GM12892 (cell line): Measurements from ENCODE around the gene EXO1.

Experiments used
- DNase-seq: peaks from one replicate; pipeline ENCODE4 v3.0.0; 2011; ENCODE audit not compliant: insufficient read length
- FAIRE-seq: peaks from 2 replicates; lab custom pipeline; 2011; peaks lifted over from hg19 to GRCh38; lab: Jason Lieb, UNC
- POLR2A ChIP-seq: IDR thresholded peaks from 2 replicates; pipeline ENCODE4 v1.6.1; 2011; ENCODE audit warnings: low read depth, low read length, control low read depth
- POLR2AphosphoS5 ChIP-seq: IDR thresholded peaks from 2 replicates; pipeline ENCODE4 v1.6.1; 2011; ENCODE audit warnings: low read depth, low read length, control low read depth
- TAF1 ChIP-seq: IDR thresholded peaks from 2 replicates; pipeline ENCODE4 v1.6.1; 2011; ENCODE audit warnings: low read depth, mild to moderate bottlenecking, control low read depth, low read length, borderline replicate concordance

EXO1 gene

DNA sequence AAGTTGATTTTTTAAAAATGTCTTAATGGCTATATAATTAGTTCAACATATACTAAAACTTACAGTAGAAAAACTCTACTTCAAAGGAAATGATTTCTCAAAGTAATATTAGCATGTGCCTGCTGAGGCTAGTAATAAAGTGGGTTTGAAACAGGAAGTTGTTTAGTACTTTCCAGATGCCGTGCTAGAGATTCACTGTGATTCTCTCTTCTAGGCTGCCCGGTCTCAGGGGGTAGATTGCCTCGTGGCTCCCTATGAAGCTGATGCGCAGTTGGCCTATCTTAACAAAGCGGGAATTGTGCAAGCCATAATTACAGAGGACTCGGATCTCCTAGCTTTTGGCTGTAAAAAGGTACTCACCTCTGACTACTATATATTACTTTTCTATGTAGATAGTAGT is 9.1 kb downstream of the EXO1 start:
- no peak for FAIRE-seq
- TF ChIP-seq POLR2AphosphoS5 = no peak
- no peak for TF ChIP-seq TAF1
- TF ChIP-seq POLR2A = no peak
- DNase-seq = no peak

GRCh38 chr1:241860922-241861321 is 12.9 kb downstream of the EXO1 start:
- TF ChIP-seq POLR2AphosphoS5 (no peak), TAF1 (no peak), POLR2A (no peak)
- no peak for DNase-seq
- FAIRE-seq = no peak

DNA sequence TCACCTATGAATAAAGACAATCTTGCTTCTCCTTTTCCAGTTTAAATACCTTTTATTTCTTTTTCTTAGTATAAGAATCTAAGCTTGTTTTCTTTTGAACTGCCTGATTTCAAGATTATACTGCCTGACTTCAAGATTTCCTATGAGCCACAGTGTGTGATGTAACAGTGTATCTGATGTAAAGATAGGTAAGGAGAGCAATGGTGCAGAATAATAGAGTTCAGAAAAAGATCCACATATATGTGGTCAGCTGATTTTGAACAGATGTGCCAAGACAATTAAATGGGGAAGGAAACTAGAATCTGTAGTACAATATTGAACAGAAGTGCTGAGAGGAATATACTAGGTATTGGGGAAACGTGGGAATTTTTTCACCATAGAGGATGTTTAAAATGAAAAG is 21.0 kb downstream of the EXO1 start:
- no peak for TF ChIP-seq POLR2AphosphoS5
- no peak for TF ChIP-seq TAF1
- no peak for TF ChIP-seq POLR2A
- FAIRE-seq (no peak), DNase-seq (no peak)

GRCh38 chr1:241870336-241870735 is 22.3 kb downstream of the EXO1 start:
- FAIRE-seq (no peak), DNase-seq (no peak)
- no peak for TF ChIP-seq POLR2AphosphoS5
- no peak for TF ChIP-seq POLR2A
- no peak for TF ChIP-seq TAF1

DNA sequence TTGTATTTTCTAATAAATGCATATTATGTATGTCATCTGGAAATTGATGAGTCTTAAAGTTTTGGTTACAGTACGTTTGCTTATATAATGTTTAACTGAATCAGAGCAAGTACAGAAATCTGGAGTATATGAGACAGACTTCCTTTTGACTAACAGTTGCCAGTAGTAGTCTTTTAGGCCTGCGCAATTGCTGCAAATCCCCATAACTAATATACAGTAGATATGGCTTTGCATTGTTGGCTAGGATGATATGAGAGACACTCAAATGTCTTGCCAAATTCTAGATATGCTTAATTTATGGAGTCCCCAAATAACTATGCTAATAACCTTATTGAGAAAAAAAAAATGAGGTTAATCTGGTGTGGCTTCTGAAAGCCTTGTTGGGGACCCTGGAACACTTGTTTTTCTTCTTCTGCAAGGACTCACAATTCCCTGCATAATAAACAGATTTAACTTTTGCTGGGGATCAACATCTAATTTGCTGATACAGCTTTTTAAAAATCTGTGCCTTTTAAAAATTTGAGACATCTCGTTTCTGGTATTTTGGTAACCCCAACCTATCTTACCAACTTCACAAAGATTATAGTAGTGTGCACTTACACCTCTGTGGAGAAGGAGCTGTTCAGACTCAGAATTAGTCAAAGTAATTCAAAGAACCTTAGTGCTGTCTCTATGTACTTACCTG is 22.9 kb downstream of the EXO1 start:
- DNase-seq (no peak), FAIRE-seq (no peak)
- TF ChIP-seq POLR2A = no peak
- no peak for TF ChIP-seq TAF1
- no peak for TF ChIP-seq POLR2AphosphoS5

GRCh38 chr1:241881440-241881839 is 33.4 kb downstream of the EXO1 start:
- no peak for DNase-seq
- TF ChIP-seq POLR2A (no peak), POLR2AphosphoS5 (no peak), TAF1 (no peak)
- FAIRE-seq = no peak

DNA sequence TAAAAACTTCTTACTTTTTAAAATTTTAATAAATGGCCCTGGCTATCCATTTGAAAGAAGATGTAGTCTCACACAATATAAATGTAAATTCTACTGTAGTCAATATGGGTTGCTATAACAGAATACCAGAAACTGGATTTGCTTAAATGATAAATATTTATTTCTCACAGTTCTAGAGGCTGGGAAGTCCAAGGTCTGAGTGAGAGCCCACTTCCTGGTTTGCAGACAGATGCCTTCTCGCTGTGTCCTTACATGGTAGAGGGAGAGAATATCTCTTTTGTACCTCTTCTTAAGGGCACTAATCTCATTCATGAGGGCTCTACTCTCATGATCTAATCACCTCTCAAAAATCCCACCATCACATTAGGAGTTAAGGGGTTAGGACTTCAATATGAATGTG is 35.2 kb downstream of the EXO1 start:
- TF ChIP-seq POLR2A = no peak
- no peak for TF ChIP-seq POLR2AphosphoS5
- DNase-seq = no peak
- no peak for FAIRE-seq

GRCh38 chr1:241888232-241888631 is 40.2 kb downstream of the EXO1 start:
- no peak for FAIRE-seq
- TF ChIP-seq POLR2A (no peak), TAF1 (no peak), POLR2AphosphoS5 (no peak)
- no peak for DNase-seq

DNA sequence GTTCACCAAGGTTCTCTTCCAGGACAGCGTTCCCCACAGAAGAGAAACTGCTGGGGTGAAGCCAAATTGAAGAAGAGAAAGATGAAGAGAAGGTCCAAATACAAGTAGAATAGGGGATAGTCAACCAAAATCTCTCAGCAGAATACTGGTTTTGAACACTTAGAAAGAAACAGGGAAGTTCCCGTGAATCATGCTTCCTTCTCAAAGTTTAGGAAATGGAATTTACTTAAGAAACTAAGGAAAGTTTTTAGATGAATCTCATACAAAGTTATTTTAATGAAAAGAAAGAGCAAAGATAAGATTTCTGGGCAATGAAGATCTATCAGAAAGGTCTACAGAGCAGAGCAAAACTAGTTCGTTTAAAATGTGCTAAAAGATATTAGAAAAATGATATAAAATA is 43.3 kb downstream of the EXO1 start:
- no peak for FAIRE-seq
- no peak for TF ChIP-seq POLR2AphosphoS5
- TF ChIP-seq POLR2A = no peak
- TF ChIP-seq TAF1 = no peak
- DNase-seq = no peak

DNA sequence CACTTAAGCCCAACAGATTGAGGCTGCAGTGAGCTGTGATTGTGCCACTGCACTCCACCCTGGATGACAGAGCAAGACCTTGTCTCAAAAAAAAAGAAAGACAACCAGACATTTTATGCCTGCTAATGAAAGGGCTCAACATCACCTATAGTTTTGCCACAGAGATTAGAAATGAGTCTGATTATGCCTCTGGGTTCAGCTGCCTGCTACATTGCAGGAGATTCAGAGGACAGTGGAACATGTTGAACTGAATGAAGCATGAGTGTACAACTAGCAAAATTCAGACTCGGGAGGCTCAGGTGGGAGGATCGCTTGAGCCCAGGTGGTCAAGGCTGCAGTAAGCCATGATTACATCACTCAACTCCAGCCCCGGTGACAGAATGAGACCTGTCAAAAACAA is 46.0 kb downstream of the EXO1 start:
- FAIRE-seq (no peak), DNase-seq (no peak)
- TF ChIP-seq POLR2AphosphoS5 (no peak), POLR2A (no peak), TAF1 (no peak)

DNA sequence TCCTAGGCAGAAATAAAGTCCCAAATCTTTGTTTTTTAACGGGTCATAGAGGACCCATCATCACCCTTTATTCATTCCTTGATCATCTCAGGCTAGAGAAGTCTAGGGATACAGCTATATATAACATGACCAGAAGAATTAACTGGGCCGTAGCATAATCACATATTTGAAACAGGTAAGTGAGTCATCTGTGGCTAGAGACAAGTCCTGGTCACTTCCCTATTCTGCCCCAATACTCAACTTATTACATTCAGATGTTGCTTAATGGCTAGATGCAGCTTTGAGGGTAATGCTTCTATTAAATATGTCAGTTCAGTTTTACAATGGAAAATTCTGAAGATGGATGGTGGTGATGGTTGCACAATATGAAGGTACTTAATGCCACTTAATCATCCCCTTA is 47.0 kb downstream of the EXO1 start:
- FAIRE-seq (no peak), DNase-seq (no peak)
- no peak for TF ChIP-seq POLR2A
- no peak for TF ChIP-seq TAF1
- no peak for TF ChIP-seq POLR2AphosphoS5

- DNase-seq = no peak
- no peak for FAIRE-seq
- no peak for TF ChIP-seq TAF1
- no peak for TF ChIP-seq POLR2A
- no peak for TF ChIP-seq POLR2AphosphoS5
Measured at GRCh38 chr1:241896670-241896962, 48.6 kb downstream of the EXO1 start.

DNA sequence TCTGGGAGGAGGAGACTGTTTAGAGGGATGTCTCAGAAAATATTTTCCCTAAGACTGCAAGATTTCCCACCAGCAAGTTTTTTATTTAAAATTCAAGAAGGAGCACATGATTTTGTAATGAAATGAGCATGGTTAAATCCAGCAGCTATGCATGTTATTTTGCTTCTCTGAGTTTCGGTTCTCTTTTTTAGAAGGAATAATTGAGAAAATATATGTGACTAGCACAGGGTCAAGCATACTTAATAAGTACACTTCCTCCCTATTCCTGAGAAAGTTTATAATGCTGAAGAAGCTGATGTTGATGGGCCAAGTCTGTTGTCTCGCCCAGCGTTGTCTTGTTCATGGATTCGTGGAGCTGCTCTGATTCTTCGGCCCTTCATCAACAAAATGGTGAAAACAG is 51.2 kb downstream of the EXO1 start:
- no peak for FAIRE-seq
- DNase-seq = no peak
- no peak for TF ChIP-seq POLR2A
- no peak for TF ChIP-seq POLR2AphosphoS5
- TF ChIP-seq TAF1 = no peak

GRCh38 chr1:241900381-241900780 is 52.4 kb downstream of the EXO1 start:
- FAIRE-seq (no peak), DNase-seq (no peak)
- TF ChIP-seq POLR2A = no peak
- TF ChIP-seq TAF1 = no peak
- TF ChIP-seq POLR2AphosphoS5 = no peak
